Stimulated activated naive CD4-positive, alpha-beta T cell treated with Interleukin-2 at 50 U/mL for 16 hours (primary cell): ENCODE data around the gene DIPK1C.

ENCODE experiments used
- DNase-seq: peaks from one replicate; lab custom pipeline; 2025; lab: John Stamatoyannopoulos, UW

Gene DIPK1C

GRCh38 chr18:74418023-74418422 is 39.1 kb downstream of the DIPK1C start:
- DNase-seq, result no peak

GRCh38 chr18:74416124-74416523 is 41.0 kb downstream of the DIPK1C start:
- no peak for DNase-seq

GRCh38 chr18:74414953-74415515 is 42.1 kb downstream of the DIPK1C start:
- DNase-seq, result no peak

- DNase-seq, result no peak
These were observed 43.3 kb downstream of the DIPK1C start for GRCh38 chr18:74413836-74414235.

- DNase-seq, result no peak
These were observed 44.8 kb downstream of the DIPK1C start for GRCh38 chr18:74412116-74412880.

GRCh38 chr18:74411475-74411874 is 45.6 kb downstream of the DIPK1C start:
- no peak for DNase-seq

GRCh38 chr18:74410441-74410992 is 46.6 kb downstream of the DIPK1C start:
- no peak for DNase-seq

- DNase-seq, result no peak
These were observed 49.2 kb downstream of the DIPK1C start for GRCh38 chr18:74407888-74408287.

- DNase-seq, result no peak
These were observed 54.2 kb downstream of the DIPK1C start for GRCh38 chr18:74402806-74403433.

GRCh38 chr18:74400813-74401212 is 56.3 kb downstream of the DIPK1C start:
- no peak for DNase-seq

GRCh38 chr18:74399091-74399887 is 57.8 kb downstream of the DIPK1C start:
- no peak for DNase-seq

- no peak for DNase-seq
These were observed 59.5 kb downstream of the DIPK1C start for GRCh38 chr18:74397572-74397971.

- DNase-seq, result no peak
These were observed 60.6 kb downstream of the DIPK1C start for GRCh38 chr18:74396171-74397169.

GRCh38 chr18:74395648-74396154 is 61.4 kb downstream of the DIPK1C start:
- no peak for DNase-seq

GRCh38 chr18:74395006-74395405 is 62.1 kb downstream of the DIPK1C start:
- no peak for DNase-seq

- DNase-seq, result no peak
These were observed 64.8 kb downstream of the DIPK1C start for GRCh38 chr18:74392323-74392722.

- no peak for DNase-seq
These were observed 66.2 kb downstream of the DIPK1C start for GRCh38 chr18:74390900-74391299.

- DNase-seq, result no peak
These were observed 67.1 kb downstream of the DIPK1C start for GRCh38 chr18:74389991-74390390.

GRCh38 chr18:74389171-74389927 is 67.8 kb downstream of the DIPK1C start:
- no peak for DNase-seq

- no peak for DNase-seq
These were observed 68.9 kb downstream of the DIPK1C start for GRCh38 chr18:74388227-74388626.
